HG03064 (cell line): ENCODE results near the gene CROCC.
"Not testable (repeated sequence)": the region's sequence is repeated elsewhere in the genome, so short reads cannot be mapped to it uniquely, and the experiment has no call there.

Experiments
- ATAC-seq: cut with Tn5 transposase; IDR thresholded peaks from one replicate; pipeline ENCODE4 v1.9.1; 2021; ENCODE audit warnings: low read depth; ENCODE audit not compliant: unreplicated experiment

The CROCC gene

GRCh38 chr1:16896316-16897055 is 25.2 kb upstream of the CROCC start:
- ATAC-seq, result not testable (repeated sequence)

- ATAC-seq, result not testable (repeated sequence)
Measured at GRCh38 chr1:16897653-16898052, 24.1 kb upstream of the CROCC start.

GRCh38 chr1:16898298-16898697 is 23.4 kb upstream of the CROCC start:
- not testable (repeated sequence) for ATAC-seq

- ATAC-seq, result not testable (repeated sequence)
Measured at GRCh38 chr1:16899020-16899419, 22.7 kb upstream of the CROCC start.

GRCh38 chr1:16900751-16901150 is 21.0 kb upstream of the CROCC start:
- no peak for ATAC-seq

- ATAC-seq, result not testable (repeated sequence)
Measured at GRCh38 chr1:16901371-16901770, 20.4 kb upstream of the CROCC start.

GRCh38 chr1:16903054-16903453 is 18.7 kb upstream of the CROCC start:
- ATAC-seq, result no peak

- no peak for ATAC-seq
Measured at GRCh38 chr1:16903458-16903796, 18.3 kb upstream of the CROCC start.

- ATAC-seq, result peak; percentile 84
Measured at GRCh38 chr1:16904560-16905109, 17.1 kb upstream of the CROCC start.

GRCh38 chr1:16905110-16905867 is 16.4 kb upstream of the CROCC start:
- ATAC-seq, result peak; percentile 51

- no peak for ATAC-seq
Measured at GRCh38 chr1:16905868-16906702, 15.6 kb upstream of the CROCC start.

GRCh38 chr1:16906873-16907272 is 14.9 kb upstream of the CROCC start:
- no peak for ATAC-seq

GRCh38 chr1:16907870-16908758 is 13.6 kb upstream of the CROCC start:
- ATAC-seq, result no peak

GRCh38 chr1:16911851-16912721 is 9.6 kb upstream of the CROCC start:
- ATAC-seq, result not testable (repeated sequence)

- not testable (repeated sequence) for ATAC-seq
Measured at GRCh38 chr1:16912742-16913141, 9.0 kb upstream of the CROCC start.

GRCh38 chr1:16913181-16913832 is 8.4 kb upstream of the CROCC start:
- ATAC-seq, result no peak

GRCh38 chr1:16913833-16914662 is 7.7 kb upstream of the CROCC start:
- peak; percentile 84 for ATAC-seq
